Measurements from ENCODE around the gene ADGRG6.

The ADGRG6 gene

DNA sequence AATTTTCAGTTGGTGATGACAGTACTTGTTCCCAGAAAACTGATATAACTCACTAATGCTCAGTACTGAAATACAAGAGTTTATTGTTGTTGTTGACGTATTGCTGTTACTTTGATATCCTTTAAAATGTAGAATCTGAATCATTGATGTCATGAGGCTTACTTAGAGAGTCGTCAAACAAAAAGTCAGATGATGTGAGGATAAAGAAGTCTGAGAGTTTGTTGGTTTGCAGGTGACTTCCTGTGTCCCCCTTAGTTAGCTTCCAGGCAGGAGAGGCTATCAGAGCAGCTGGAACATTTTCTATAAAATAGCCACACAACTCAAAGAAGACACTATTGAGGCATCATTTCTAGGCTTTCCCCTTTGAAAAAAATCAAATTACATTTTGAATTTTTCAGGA is 97.9 kb downstream of the ADGRG6 start:
- Histone ChIP-seq H3K27me3 (ENCODE audit: insufficient read depth, insufficient read length) (no peaks in the 10 kb centered on the region), H3K36me3 (ENCODE audit: insufficient read depth, insufficient read length, low read length) (no peaks in the 10 kb centered on the region), H3K9ac (ENCODE audit: insufficient read length, low read depth) (no peak overlapping the region), H3K4me3 (ENCODE audit: insufficient read length, low read depth) (no peak overlapping the region), H3K4me1 (ENCODE audit: insufficient read depth, insufficient read length) (no peaks in the 10 kb centered on the region), H3K9me3 (ENCODE audit: insufficient read depth, low read length) (no peaks in the 10 kb centered on the region)
- TF ChIP-seq ZNF274 (IDR thresholded peaks at IDR 0.05; ENCODE audit: low read depth, low read length) (no peak), SUZ12 (IDR thresholded peaks at IDR 0.05; ENCODE audit: extremely low read depth, insufficient read depth, insufficient read length) (no peak), YY1 (IDR thresholded peaks at IDR 0.05; ENCODE audit: insufficient read depth, insufficient read length) (no peak)
- DNase-seq (ENCODE audit: low read depth, low spot score): no peak

DNA sequence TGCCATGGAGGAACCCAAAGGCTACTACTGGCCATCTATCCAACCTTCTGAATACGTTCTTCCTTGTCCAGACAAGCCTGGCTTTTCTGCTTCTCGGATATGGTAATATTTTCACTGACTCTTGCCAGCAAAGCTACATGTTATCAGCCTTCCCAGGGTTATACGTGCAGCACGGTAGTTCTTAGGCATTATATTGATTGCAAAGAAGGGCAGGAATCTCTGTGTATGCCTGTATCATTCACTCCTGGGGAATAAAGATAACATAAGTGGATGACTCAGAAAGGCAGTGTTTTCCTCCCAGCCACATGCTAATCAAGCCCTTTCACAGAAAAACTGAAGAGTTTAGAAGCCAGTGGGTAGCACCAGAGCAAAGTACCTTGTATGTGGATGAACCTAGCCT is 98.7 kb downstream of the ADGRG6 start:
- Histone ChIP-seq H3K9me3 (ENCODE audit: insufficient read depth, low read length) (no peaks in the 10 kb centered on the region), H3K27me3 (ENCODE audit: insufficient read depth, insufficient read length) (no peaks in the 10 kb centered on the region), H3K4me1 (ENCODE audit: insufficient read depth, insufficient read length) (no peaks in the 10 kb centered on the region), H3K36me3 (ENCODE audit: insufficient read depth, insufficient read length, low read length) (no peaks in the 10 kb centered on the region), H3K9ac (ENCODE audit: insufficient read length, low read depth) (no peak overlapping the region), H3K4me3 (ENCODE audit: insufficient read length, low read depth) (no peak overlapping the region)
- DNase-seq (ENCODE audit: low read depth, low spot score): no peak
- no peak for TF ChIP-seq YY1 (IDR thresholded peaks at IDR 0.05; ENCODE audit: insufficient read depth, insufficient read length)
- no peak for TF ChIP-seq ZNF274 (IDR thresholded peaks at IDR 0.05; ENCODE audit: low read depth, low read length)
- no peak for TF ChIP-seq SUZ12 (IDR thresholded peaks at IDR 0.05; ENCODE audit: extremely low read depth, insufficient read depth, insufficient read length)

DNA sequence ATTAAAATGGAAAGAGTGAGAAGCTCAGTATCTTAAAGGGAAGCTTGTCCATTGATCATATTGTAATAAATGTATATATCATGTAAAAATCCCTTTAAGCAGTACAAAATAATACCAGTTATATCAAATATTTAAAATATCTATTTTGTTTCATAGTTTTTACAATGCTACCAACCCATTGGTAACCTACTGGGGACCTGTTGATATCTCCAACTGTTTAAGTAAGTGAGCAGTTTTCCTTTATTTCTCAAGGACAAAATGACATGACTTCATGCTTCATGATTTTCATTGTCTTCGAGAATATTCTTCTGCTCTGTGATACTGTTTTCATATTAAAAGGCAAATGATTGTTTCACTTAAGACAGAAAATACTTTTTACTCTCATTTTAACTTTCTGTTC is 100.0 kb downstream of the ADGRG6 start:
- no peaks in the 10 kb centered on the region for H3K4me1 ChIP-seq (ENCODE audit: insufficient read depth, insufficient read length)
- DNase-seq (ENCODE audit: low read depth, low spot score): no peak
- TF ChIP-seq ZNF274 (IDR thresholded peaks at IDR 0.05; ENCODE audit: low read depth, low read length): no peak
- TF ChIP-seq SUZ12 (IDR thresholded peaks at IDR 0.05; ENCODE audit: extremely low read depth, insufficient read depth, insufficient read length): no peak
- no peak for TF ChIP-seq YY1 (IDR thresholded peaks at IDR 0.05; ENCODE audit: insufficient read depth, insufficient read length)
- no peaks in the 10 kb centered on the region for H3K27me3 ChIP-seq (ENCODE audit: insufficient read depth, insufficient read length)
- no peaks in the 10 kb centered on the region for H3K9me3 ChIP-seq (ENCODE audit: insufficient read depth, low read length)
- no peak overlapping the region for H3K4me3 ChIP-seq (ENCODE audit: insufficient read length, low read depth)
- H3K9ac ChIP-seq (ENCODE audit: insufficient read length, low read depth): no peak overlapping the region
- H3K36me3 ChIP-seq (ENCODE audit: insufficient read depth, insufficient read length, low read length): no peaks in the 10 kb centered on the region

DNA sequence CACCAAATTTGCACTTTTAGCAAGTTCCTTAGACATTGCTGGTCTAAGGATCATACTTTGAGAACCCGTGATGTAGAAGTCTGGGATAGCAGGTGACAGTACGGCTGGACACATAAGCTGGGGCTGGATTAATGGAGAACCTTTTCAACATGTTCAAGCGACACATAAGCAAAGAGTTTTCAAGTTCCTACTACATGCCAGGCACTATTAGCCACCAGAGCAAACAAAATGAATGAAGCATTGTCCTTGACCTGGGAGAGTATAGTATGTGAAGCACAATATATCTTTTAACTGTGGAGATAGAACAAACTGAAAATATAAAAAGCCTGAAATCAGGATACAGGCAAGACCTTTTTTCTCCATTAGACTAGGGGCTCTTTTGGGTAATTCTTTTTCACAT is 102.9 kb downstream of the ADGRG6 start:
- no peaks in the 10 kb centered on the region for H3K36me3 ChIP-seq (ENCODE audit: insufficient read depth, insufficient read length, low read length)
- no peak overlapping the region for H3K9ac ChIP-seq (ENCODE audit: insufficient read length, low read depth)
- H3K27me3 ChIP-seq (ENCODE audit: insufficient read depth, insufficient read length): no peaks in the 10 kb centered on the region
- H3K9me3 ChIP-seq (ENCODE audit: insufficient read depth, low read length): no peaks in the 10 kb centered on the region
- TF ChIP-seq ZNF274 (IDR thresholded peaks at IDR 0.05; ENCODE audit: low read depth, low read length): no peak
- no peak for TF ChIP-seq YY1 (IDR thresholded peaks at IDR 0.05; ENCODE audit: insufficient read depth, insufficient read length)
- no peak for TF ChIP-seq SUZ12 (IDR thresholded peaks at IDR 0.05; ENCODE audit: extremely low read depth, insufficient read depth, insufficient read length)
- DNase-seq (ENCODE audit: low read depth, low spot score): no peak
- no peaks in the 10 kb centered on the region for H3K4me1 ChIP-seq (ENCODE audit: insufficient read depth, insufficient read length)
- H3K4me3 ChIP-seq (ENCODE audit: insufficient read length, low read depth): no peak overlapping the region

DNA sequence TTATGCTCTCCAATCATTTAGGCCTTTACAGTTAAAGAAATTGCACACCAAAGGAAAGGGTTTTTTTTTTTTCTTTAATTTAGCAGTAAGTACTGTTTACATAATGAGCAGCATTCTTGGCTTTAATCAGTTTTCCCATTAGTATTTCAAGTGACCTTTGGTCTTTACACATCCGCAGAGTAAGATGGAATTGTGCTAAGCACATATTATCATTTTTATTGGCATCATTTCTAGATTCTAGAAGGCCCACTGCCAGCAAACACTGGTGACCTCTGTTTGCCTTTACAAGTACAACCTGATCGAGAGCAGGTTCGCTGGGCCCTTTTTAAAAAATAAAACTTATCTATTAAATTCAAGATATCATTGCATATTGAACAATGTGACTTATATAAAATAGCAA is 104.3 kb downstream of the ADGRG6 start:
- Histone ChIP-seq H3K36me3 (ENCODE audit: insufficient read depth, insufficient read length, low read length) (no peaks in the 10 kb centered on the region), H3K4me3 (ENCODE audit: insufficient read length, low read depth) (no peak overlapping the region), H3K9me3 (ENCODE audit: insufficient read depth, low read length) (no peaks in the 10 kb centered on the region), H3K4me1 (ENCODE audit: insufficient read depth, insufficient read length) (no peaks in the 10 kb centered on the region), H3K27me3 (ENCODE audit: insufficient read depth, insufficient read length) (no peaks in the 10 kb centered on the region), H3K9ac (ENCODE audit: insufficient read length, low read depth) (no peak overlapping the region)
- TF ChIP-seq ZNF274 (IDR thresholded peaks at IDR 0.05; ENCODE audit: low read depth, low read length) (no peak), SUZ12 (IDR thresholded peaks at IDR 0.05; ENCODE audit: extremely low read depth, insufficient read depth, insufficient read length) (no peak), YY1 (IDR thresholded peaks at IDR 0.05; ENCODE audit: insufficient read depth, insufficient read length) (no peak)
- no peak for DNase-seq (ENCODE audit: low read depth, low spot score)

DNA sequence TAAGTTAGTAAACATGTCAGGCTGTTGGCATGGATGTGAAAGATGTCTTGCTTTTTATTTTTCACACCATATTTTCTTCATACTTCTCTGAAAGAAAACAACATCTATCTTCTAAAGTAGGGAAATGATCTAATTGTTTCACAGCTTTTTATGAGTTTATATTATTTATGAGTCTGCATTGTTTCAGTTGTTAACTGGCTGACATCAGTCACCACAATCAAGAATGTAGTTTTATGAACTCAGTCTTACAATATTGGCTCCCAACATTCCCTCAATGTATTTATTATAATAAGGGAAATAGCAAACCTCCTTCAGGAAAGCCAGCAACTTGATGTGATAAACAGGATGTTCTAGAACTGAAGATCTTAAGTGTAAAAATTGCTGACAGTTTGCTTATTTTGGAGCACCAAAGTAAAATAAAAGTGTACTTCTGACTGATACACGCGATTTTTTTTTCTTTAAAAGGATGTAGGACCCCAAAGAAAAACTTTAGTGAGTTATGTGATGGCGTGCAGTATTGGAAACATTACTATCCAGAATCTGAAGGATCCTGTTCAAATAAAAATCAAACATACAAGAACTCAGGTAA is 106.0 kb downstream of the ADGRG6 start:
- Histone ChIP-seq H3K4me1 (ENCODE audit: insufficient read depth, insufficient read length) (no peaks in the 10 kb centered on the region), H3K9me3 (ENCODE audit: insufficient read depth, low read length) (no peaks in the 10 kb centered on the region), H3K36me3 (ENCODE audit: insufficient read depth, insufficient read length, low read length) (no peaks in the 10 kb centered on the region), H3K9ac (ENCODE audit: insufficient read length, low read depth) (no peak overlapping the region), H3K27me3 (ENCODE audit: insufficient read depth, insufficient read length) (no peaks in the 10 kb centered on the region), H3K4me3 (ENCODE audit: insufficient read length, low read depth) (no peak overlapping the region)
- DNase-seq (ENCODE audit: low read depth, low spot score): no peak
- TF ChIP-seq ZNF274 (IDR thresholded peaks at IDR 0.05; ENCODE audit: low read depth, low read length): no peak
- no peak for TF ChIP-seq YY1 (IDR thresholded peaks at IDR 0.05; ENCODE audit: insufficient read depth, insufficient read length)
- no peak for TF ChIP-seq SUZ12 (IDR thresholded peaks at IDR 0.05; ENCODE audit: extremely low read depth, insufficient read depth, insufficient read length)

DNA sequence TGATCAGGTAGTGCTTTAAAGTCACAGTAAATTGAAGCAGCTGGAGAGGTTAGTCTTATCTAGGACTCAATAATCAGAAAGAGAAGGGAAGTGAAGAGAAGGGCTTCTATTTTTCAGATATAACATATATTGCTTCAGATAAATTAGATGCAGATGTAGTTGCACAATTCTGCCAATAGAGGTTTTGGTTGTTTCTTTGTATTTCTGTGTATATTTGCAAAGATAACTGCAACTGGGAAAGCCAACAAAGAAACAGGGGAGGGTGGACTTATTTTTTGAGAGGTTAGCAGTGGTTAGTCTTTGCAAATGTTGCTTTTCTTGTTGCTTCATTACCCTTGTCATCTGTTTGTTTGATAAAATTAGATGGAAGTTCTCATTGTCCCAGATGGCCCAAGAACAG is 106.6 kb downstream of the ADGRG6 start:
- Histone ChIP-seq H3K9me3 (ENCODE audit: insufficient read depth, low read length) (no peaks in the 10 kb centered on the region), H3K27me3 (ENCODE audit: insufficient read depth, insufficient read length) (no peaks in the 10 kb centered on the region), H3K9ac (ENCODE audit: insufficient read length, low read depth) (no peak overlapping the region), H3K4me3 (ENCODE audit: insufficient read length, low read depth) (no peak overlapping the region), H3K36me3 (ENCODE audit: insufficient read depth, insufficient read length, low read length) (no peaks in the 10 kb centered on the region), H3K4me1 (ENCODE audit: insufficient read depth, insufficient read length) (no peaks in the 10 kb centered on the region)
- TF ChIP-seq SUZ12 (IDR thresholded peaks at IDR 0.05; ENCODE audit: extremely low read depth, insufficient read depth, insufficient read length) (no peak), YY1 (IDR thresholded peaks at IDR 0.05; ENCODE audit: insufficient read depth, insufficient read length) (no peak), ZNF274 (IDR thresholded peaks at IDR 0.05; ENCODE audit: low read depth, low read length) (no peak)
- no peak for DNase-seq (ENCODE audit: low read depth, low spot score)

Measured in NT2/D1 (cell line).